IMR-90 (cell line): Measurements from ENCODE around the gene UBE2G1. TPM values are rescaled to one million over a fixed set of nuclear protein-coding genes. Genes with fewer than 3 reads are reported as not detected.

Experiments used
- ATAC-seq: fragments of 200-7000 bp; cut with Tn5 transposase; 2 replicates; pipeline ENCODE4 v1.9.1; 2020; ENCODE audit warnings: low read depth, mild to moderate bottlenecking, moderate library complexity
- BruUV-seq: library from RNA; stranded (reverse); fragments of 400-500 nt; replicated peaks from 2 replicates; lab custom pipeline; 2021; lab: Mats Ljungman, UMichigan
- CTCF ChIA-PET: fragments of 300-600 bp; formaldehyde crosslinking; extraction: SDS; loops from one replicate; lab custom pipeline; 2021; ENCODE audit warnings: antibody characterized with exemption; lab: Yijun Ruan, JAX
- POLR2A ChIA-PET: fragments of 300-600 bp; sonication (Branson Sonifier 250); formaldehyde crosslinking; loops from one replicate; lab custom pipeline; 2022; ENCODE audit warnings: antibody characterized with exemption; ENCODE audit not compliant: unreplicated experiment; lab: Charles Lee
- DNase-seq: peaks from one replicate; pipeline ENCODE4 v3.0.0; 2013
- H2AFZ ChIP-seq: replicated peaks from 2 replicates; pipeline ENCODE3; 2013; ENCODE audit warnings: low read length, mild to moderate bottlenecking; ENCODE audit not compliant: poor library complexity
- H2AK5ac ChIP-seq: 2 replicates; pipeline ENCODE4 v1.6.1; 2013; ENCODE audit warnings: low read depth, low read length, inconsistent platforms
- H2AK9ac ChIP-seq: replicated peaks from 2 replicates; pipeline ENCODE3; 2013; ENCODE audit warnings: mild to moderate bottlenecking, low read depth, low read length, moderate library complexity; ENCODE audit not compliant: poor library complexity
- H2BK120ac ChIP-seq: 2 replicates; pipeline ENCODE4 v1.6.1; 2013; ENCODE audit warnings: low read depth, low read length, inconsistent platforms
- H2BK15ac ChIP-seq: 3 replicates; pipeline ENCODE4 v1.6.1; 2013; ENCODE audit warnings: low read depth, low read length, inconsistent platforms
- H2BK20ac ChIP-seq: 2 replicates; pipeline ENCODE4 v1.6.1; 2013; ENCODE audit warnings: low read depth, mild to moderate bottlenecking, inconsistent platforms, low read length, moderate library complexity
- H2BK5ac ChIP-seq: 2 replicates; pipeline ENCODE4 v1.6.1; 2013; ENCODE audit warnings: mild to moderate bottlenecking, low read depth, low read length, inconsistent platforms; ENCODE audit not compliant: poor library complexity, severe bottlenecking
- H3K14ac ChIP-seq: replicated peaks from 2 replicates; pipeline ENCODE4 v1.6.1; 2013; ENCODE audit warnings: low read depth, low read length, inconsistent platforms
- H3K18ac ChIP-seq: 2 replicates; pipeline ENCODE4 v1.6.1; 2013; ENCODE audit warnings: low read depth, low read length, control low read depth
- H3K23ac ChIP-seq: 2 replicates; pipeline ENCODE4 v1.6.1; 2013; ENCODE audit warnings: low read depth, low read length, inconsistent platforms
- H3K27ac ChIP-seq: 2 replicates; pipeline ENCODE4 v1.5.1; 2013; ENCODE audit warnings: mild to moderate bottlenecking, control low read depth, low read length; ENCODE audit not compliant: insufficient read depth
- H3K27me3 ChIP-seq: 2 replicates; pipeline ENCODE4 v1.6.1; 2013; ENCODE audit warnings: low read length; ENCODE audit not compliant: control insufficient read depth, insufficient read depth
- H3K36me3 ChIP-seq: 2 replicates; pipeline ENCODE4 v1.6.1; 2013; ENCODE audit warnings: low read length, mixed read lengths; ENCODE audit not compliant: control insufficient read depth, insufficient read depth
- H3K4ac ChIP-seq: 2 replicates; pipeline ENCODE4 v1.6.1; 2013; ENCODE audit warnings: low read depth, low read length, inconsistent platforms
- H3K4me1 ChIP-seq: 2 replicates; pipeline ENCODE4 v1.6.1; 2013; ENCODE audit warnings: low read length, mixed read lengths; ENCODE audit not compliant: control insufficient read depth, insufficient read depth
- H3K4me2 ChIP-seq: 2 replicates; pipeline ENCODE4 v1.6.1; 2013; ENCODE audit warnings: low read depth, mild to moderate bottlenecking, control low read depth, low read length, moderate library complexity
- H3K4me3 ChIP-seq: 2 replicates; pipeline ENCODE4 v1.5.1; 2013; ENCODE audit warnings: low read depth, mild to moderate bottlenecking, control low read depth, low read length, moderate library complexity; ENCODE audit not compliant: insufficient read depth
- H3K56ac ChIP-seq: 2 replicates; pipeline ENCODE4 v1.6.1; 2013; ENCODE audit warnings: low read length, inconsistent platforms; ENCODE audit not compliant: insufficient read depth; ENCODE audit errors: extremely low read depth
- H3K79me1 ChIP-seq, 2 experiments: 2 replicates each; pipeline ENCODE4 v1.6.1; 2013; ENCODE audit warnings: low read length in 2 of 2, inconsistent platforms in 1 of 2, low read depth in 1 of 2
- H3K9ac ChIP-seq: 2 replicates; pipeline ENCODE4 v1.6.1; 2013; ENCODE audit warnings: low read depth, low read length, control low read depth
- H3K9me1 ChIP-seq: 2 replicates; pipeline ENCODE4 v1.6.1; 2013; ENCODE audit warnings: low read length, inconsistent platforms; ENCODE audit not compliant: insufficient read depth
- H3K9me3 ChIP-seq: 2 replicates; pipeline ENCODE4 v1.6.1; 2013; ENCODE audit warnings: low read length; ENCODE audit not compliant: control insufficient read depth, insufficient read depth
- H4K20me1 ChIP-seq: 2 replicates; pipeline ENCODE4 v1.6.1; 2013; ENCODE audit warnings: low read length, inconsistent platforms; ENCODE audit not compliant: insufficient read depth
- H4K5ac ChIP-seq: 2 replicates; pipeline ENCODE4 v1.6.1; 2013; ENCODE audit warnings: mild to moderate bottlenecking, low read depth, low read length, control low read depth
- H4K8ac ChIP-seq, 2 experiments: 2 replicates each; pipeline ENCODE4 v1.6.1; 2013; ENCODE audit warnings: low read depth in 2 of 2, low read length in 2 of 2, control low read depth in 1 of 2, inconsistent platforms in 1 of 2
- H4K91ac ChIP-seq: 2 replicates; pipeline ENCODE4 v1.6.1; 2013; ENCODE audit warnings: low read depth, low read length, inconsistent platforms; ENCODE audit not compliant: insufficient read depth
- BHLHE40 ChIP-seq: fragments of 150-350 bp; IDR thresholded peaks from 2 replicates; pipeline ENCODE4 v1.6.1; 2016; ENCODE audit warnings: mild to moderate bottlenecking, low read depth, low read length
- CHD1 ChIP-seq: IDR thresholded peaks from 2 replicates; pipeline ENCODE4 v1.6.1; 2012; ENCODE audit warnings: low read depth, low read length, improper control_type of control experiment
- SMC3 ChIP-seq: fragments of 150-350 bp; IDR thresholded peaks from 2 replicates; pipeline ENCODE4 v1.6.1; 2016; ENCODE audit warnings: low read depth, mild to moderate bottlenecking, antibody characterized with exemption, low read length, moderate library complexity
- WGBS, 2 experiments: methylation state at CpG; one replicate each; pipeline versions ENCODE4 v1.1.5 to v1.1.7; 2013; ENCODE audit warnings: missing lambda C conversion rate in 2 of 2; ENCODE audit not compliant: insufficient read length in 1 of 2; ENCODE audit errors: extremely low coverage in 2 of 2; 5-methylcytosine and 5-hydroxymethylcytosine counted together
- dilution Hi-C: fragments of 300-500 bp; cut with HindIII; formaldehyde crosslinking; loops from one replicate; pipeline ENCODE4 v1.14.3; 2018; ENCODE audit warnings: low sequenced_read_pairs; ENCODE audit not compliant: unreplicated experiment
- in situ Hi-C: fragments of 300-500 bp; cut with MboI; formaldehyde crosslinking; loops from 3 replicates; pipeline ENCODE4 v1.14.3; 2019; ENCODE audit warnings: low sequenced_read_pairs, inconsistent platforms, mixed read lengths
- intact Hi-C: fragments of 100-400 bp; cut with micrococcal nuclease; formaldehyde crosslinking; loops from 2 replicates; pipeline ENCODE4 v1.10.0; 2022
- polyA plus RNA-seq, 3 experiments: library from polyadenylated mRNA; depleted of rRNA; stranded (reverse); fragments of >200 nt; gene quantifications; 2 replicates each; pipeline ENCODE4 v1.2.3, GENCODE V29; 2012; ENCODE audit warnings: low replicate concordance in 1 of 3
- total RNA-seq: library from RNA; depleted of rRNA; stranded (reverse); fragments of >200 nt; gene quantifications from 2 replicates; pipeline ENCODE4 v1.2.3, GENCODE V29; 2012
- TF ChIP-seq, protein P1 (sequence below): fragments of 150-350 bp; IDR thresholded peaks from 2 replicates; pipeline ENCODE4 v1.6.1; 2017; ENCODE audit warnings: mild to moderate bottlenecking, antibody characterized with exemption, low read length, low read depth
- TF ChIP-seq, protein P2 (sequence below): conservative IDR thresholded peaks from 2 replicates; pipeline ENCODE4 v1.5.1; 2012; ENCODE audit warnings: mild to moderate bottlenecking, low read depth, low read length, improper control_type of control experiment

The UBE2G1 gene
- total and polyA plus RNA-seq, 2 of the 4 experiments (the other 2 are of a cell fraction), result 26.3 to 26.6 TPM

DNA sequence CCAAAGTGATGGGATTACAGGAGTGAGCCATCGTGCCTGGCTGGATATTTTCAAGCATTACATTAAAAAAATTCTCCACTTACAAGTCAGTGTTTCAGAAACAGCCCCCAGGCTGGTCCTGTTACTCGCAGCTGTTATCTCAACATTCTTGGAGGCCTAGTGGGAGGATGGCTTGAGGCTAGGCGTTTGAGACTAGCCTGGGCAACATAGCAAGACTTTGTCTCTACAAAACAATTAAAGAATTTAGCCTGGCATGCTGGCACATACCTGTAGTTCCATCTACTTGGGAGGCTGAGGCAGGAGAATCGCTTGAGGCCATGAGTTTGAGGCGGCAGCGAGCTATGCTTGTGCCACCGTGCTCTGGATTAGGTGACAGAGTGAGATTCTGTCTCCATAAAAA, 40.7 kb upstream of the UBE2G1 start:
- 0 out of 2 replicates have a peak, but pooled peaks cover 4% of the 10 kb centered on the region for H3K9me1 ChIP-seq
- H2BK20ac ChIP-seq, result no peak overlapping the region
- H3K9ac ChIP-seq, result no peak overlapping the region
- no peak overlapping the region for H3K27ac ChIP-seq
- intact Hi-C loops, result no loop called here
- H4K5ac ChIP-seq, result no peak overlapping the region
- DNase-seq, result no peak
- BruUV-seq, result no TSS peak
- no peak overlapping the region for H2AK5ac ChIP-seq
- H3K4me3 ChIP-seq, result no peak overlapping the region
- no peaks in the 10 kb centered on the region for H3K9me3 ChIP-seq
- H2BK5ac ChIP-seq, result no peak overlapping the region
- ATAC-seq, result no peak; the same call in 1 of the 2 replicates
- H3K4me2 ChIP-seq, result no peak overlapping the region
- H2AFZ ChIP-seq, result no peak overlapping the region
- H3K4ac ChIP-seq, result no peak overlapping the region
- dilution Hi-C loops, result no loop called here
- in situ Hi-C loops, result no loop called here
- H3K79me1 ChIP-seq, result no peaks in the 10 kb centered on the region
- POLR2A ChIA-PET, result no interaction called here
- H3K18ac ChIP-seq, result no peak overlapping the region
- H3K4me1 ChIP-seq, result no peaks in the 10 kb centered on the region
- no CpG with 5 or more reads among the region's 7 CpGs for WGBS, 2 experiments
- CTCF ChIA-PET, result no interaction called here
- H3K14ac ChIP-seq, result no peak overlapping the region
- no peak overlapping the region for H2BK120ac ChIP-seq
- H4K8ac ChIP-seq, result no peak overlapping the region
- TF ChIP-seq CHD1, result no peak
- TF ChIP-seq BHLHE40, result no peak
- TF ChIP-seq, protein P1, sequence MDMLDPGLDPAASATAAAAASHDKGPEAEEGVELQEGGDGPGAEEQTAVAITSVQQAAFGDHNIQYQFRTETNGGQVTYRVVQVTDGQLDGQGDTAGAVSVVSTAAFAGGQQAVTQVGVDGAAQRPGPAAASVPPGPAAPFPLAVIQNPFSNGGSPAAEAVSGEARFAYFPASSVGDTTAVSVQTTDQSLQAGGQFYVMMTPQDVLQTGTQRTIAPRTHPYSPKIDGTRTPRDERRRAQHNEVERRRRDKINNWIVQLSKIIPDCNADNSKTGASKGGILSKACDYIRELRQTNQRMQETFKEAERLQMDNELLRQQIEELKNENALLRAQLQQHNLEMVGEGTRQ, result no peak
- TF ChIP-seq SMC3, result no peak
- TF ChIP-seq, protein P2, sequence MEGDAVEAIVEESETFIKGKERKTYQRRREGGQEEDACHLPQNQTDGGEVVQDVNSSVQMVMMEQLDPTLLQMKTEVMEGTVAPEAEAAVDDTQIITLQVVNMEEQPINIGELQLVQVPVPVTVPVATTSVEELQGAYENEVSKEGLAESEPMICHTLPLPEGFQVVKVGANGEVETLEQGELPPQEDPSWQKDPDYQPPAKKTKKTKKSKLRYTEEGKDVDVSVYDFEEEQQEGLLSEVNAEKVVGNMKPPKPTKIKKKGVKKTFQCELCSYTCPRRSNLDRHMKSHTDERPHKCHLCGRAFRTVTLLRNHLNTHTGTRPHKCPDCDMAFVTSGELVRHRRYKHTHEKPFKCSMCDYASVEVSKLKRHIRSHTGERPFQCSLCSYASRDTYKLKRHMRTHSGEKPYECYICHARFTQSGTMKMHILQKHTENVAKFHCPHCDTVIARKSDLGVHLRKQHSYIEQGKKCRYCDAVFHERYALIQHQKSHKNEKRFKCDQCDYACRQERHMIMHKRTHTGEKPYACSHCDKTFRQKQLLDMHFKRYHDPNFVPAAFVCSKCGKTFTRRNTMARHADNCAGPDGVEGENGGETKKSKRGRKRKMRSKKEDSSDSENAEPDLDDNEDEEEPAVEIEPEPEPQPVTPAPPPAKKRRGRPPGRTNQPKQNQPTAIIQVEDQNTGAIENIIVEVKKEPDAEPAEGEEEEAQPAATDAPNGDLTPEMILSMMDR, result no peak
- no peaks in the 10 kb centered on the region for H3K36me3 ChIP-seq
- H2BK15ac ChIP-seq, result no peak overlapping the region
- H3K27me3 ChIP-seq, result no peaks in the 10 kb centered on the region
- no peak overlapping the region for H2AK9ac ChIP-seq
- no peak overlapping the region for H3K23ac ChIP-seq
- no peaks in the 10 kb centered on the region for H4K20me1 ChIP-seq
- no peak overlapping the region for H4K91ac ChIP-seq
- H3K56ac ChIP-seq, result no peak overlapping the region
